Tibial artery (tissue), 4 donors: Measurements from ENCODE around the gene EEPD1.
"Not testable (repeated sequence)": the region's sequence is repeated elsewhere in the genome, so short reads cannot be mapped to it uniquely, and the experiment has no call there.

Experiments used
- DNase-seq, 2 donors: peaks; one replicate each; pipeline ENCODE4 v3.0.0-alpha.2; 2019
- H3K27ac ChIP-seq, 2 donors: fragments of 200-600 bp; sonication (generic) in 1 of 2; 1 replicate in 1 of 2; 2 replicates in 1 of 2; pipeline ENCODE4 v1.5.1; 2018 to 2019; ENCODE audit warnings: mild to moderate bottlenecking in 1 of 2
- H3K27me3 ChIP-seq, 2 donors: fragments of 200-600 bp; sonication (generic) in 1 of 2; one replicate each; pipeline versions ENCODE4 v1.5.1 to v1.6.0; 2016 to 2019
- H3K36me3 ChIP-seq, 3 donors: fragments of 200-600 bp; sonication (generic) in 2 of 3; one replicate each; pipeline ENCODE4 v1.5.1; 2016 to 2019; ENCODE audit warnings: mild to moderate bottlenecking in 2 of 3
- H3K4me1 ChIP-seq, 4 donors: fragments of 200-600 bp; sonication (generic) in 2 of 4; 1 replicate in 3 of 4; 2 replicates in 1 of 4; pipeline ENCODE4 v1.5.1; 2016 to 2019
- H3K4me3 ChIP-seq, 2 donors: fragments of 200-600 bp; sonication (generic) in 1 of 2; 1 replicate in 1 of 2; 2 replicates in 1 of 2; pipeline ENCODE4 v1.5.1; 2018 to 2019; ENCODE audit warnings: mild to moderate bottlenecking in 2 of 2
- H3K9me3 ChIP-seq, 3 donors: fragments of 200-600 bp; sonication (generic) in 1 of 3; one replicate each; pipeline ENCODE4 v1.5.1; 2016 to 2019
- intact Hi-C: fragments of 100-400 bp; cut with DNase I; formaldehyde crosslinking; loops from one replicate; pipeline ENCODE4 v1.15.0; 2023; ENCODE audit warnings: low total_unique reads
- TF ChIP-seq, protein P1 (sequence below), 2 experiments: fragments of 200-600 bp in 1 of 2; fragments of 450-650 bp in 1 of 2; IDR thresholded peaks; one replicate each; pipeline ENCODE4 v1.5.1; 2017 to 2019; ENCODE audit warnings: antibody characterized with exemption in 2 of 2, mild to moderate bottlenecking in 1 of 2, moderate library complexity in 1 of 2

EEPD1 gene

DNA sequence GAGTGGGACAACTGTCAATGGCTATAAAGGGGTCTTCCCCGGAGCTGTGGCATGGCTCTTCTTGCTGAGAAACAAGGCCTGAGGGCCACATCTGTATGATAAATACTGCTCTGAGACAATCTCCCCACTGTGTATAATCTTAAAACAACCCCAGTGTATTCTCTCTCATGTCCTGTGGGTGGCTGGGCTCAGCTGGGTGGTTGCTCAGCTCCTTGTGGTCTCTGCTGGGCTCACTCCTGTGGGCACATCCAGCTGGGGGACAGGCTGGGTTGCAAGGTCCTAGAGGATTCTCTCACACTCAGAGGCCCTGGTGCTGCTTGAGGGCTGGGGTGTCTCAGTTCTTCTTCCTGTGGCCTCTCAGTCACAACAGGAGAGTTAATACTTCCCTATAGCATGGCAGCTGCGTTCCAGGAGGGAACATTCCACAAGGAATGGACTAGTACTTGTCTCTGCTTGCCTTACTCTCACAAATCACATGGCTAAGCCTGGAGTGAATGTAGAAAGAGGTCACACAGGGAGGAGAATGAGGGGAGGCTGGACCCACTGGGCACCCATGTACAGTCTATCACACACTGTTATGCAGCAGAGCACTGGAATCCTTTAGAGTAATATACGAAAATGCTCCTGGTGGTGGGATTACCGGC, 4.5 kb upstream of the EEPD1 start:
- intact Hi-C loops, result loop anchor here (10.0 kb wide), 1 partner anchor 444 kb away; no protein-coding TSS in a partner anchor
- Histone ChIP-seq H3K9me3 (peaks cover 0 to 7% (median 7%) of the 10 kb centered on the region in 3 donors), H3K27ac (no peak overlapping the region), H3K27me3 (no peaks in the 10 kb centered on the region), H3K4me3 (no peak overlapping the region), H3K36me3 (no peaks in the 10 kb centered on the region), H3K4me1 (peaks cover 0 to 3% (median 3%) of the 10 kb centered on the region in 4 donors)
- DNase-seq, result no peak
- TF ChIP-seq, protein P1, sequence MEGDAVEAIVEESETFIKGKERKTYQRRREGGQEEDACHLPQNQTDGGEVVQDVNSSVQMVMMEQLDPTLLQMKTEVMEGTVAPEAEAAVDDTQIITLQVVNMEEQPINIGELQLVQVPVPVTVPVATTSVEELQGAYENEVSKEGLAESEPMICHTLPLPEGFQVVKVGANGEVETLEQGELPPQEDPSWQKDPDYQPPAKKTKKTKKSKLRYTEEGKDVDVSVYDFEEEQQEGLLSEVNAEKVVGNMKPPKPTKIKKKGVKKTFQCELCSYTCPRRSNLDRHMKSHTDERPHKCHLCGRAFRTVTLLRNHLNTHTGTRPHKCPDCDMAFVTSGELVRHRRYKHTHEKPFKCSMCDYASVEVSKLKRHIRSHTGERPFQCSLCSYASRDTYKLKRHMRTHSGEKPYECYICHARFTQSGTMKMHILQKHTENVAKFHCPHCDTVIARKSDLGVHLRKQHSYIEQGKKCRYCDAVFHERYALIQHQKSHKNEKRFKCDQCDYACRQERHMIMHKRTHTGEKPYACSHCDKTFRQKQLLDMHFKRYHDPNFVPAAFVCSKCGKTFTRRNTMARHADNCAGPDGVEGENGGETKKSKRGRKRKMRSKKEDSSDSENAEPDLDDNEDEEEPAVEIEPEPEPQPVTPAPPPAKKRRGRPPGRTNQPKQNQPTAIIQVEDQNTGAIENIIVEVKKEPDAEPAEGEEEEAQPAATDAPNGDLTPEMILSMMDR (IDR thresholded peaks at IDR 0.05), result no peak

DNA sequence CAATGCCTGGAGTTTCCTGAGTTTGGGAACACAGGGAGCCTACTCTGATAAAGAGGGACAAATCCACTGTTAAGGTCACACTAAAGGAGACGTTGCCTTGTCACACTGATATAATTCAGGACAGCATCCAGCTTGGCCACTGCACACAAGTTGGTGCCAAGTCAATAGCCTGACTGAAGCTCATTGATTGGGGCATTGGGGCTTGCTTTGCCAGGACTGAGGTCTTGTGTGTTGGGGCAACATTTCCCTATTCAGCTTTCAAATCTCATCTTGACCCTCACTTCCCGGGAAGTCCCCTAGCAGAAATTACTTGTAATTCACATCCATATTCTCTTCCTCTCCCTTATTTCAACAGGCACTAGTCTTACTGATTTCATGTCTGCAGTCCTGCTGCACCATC, 3.8 kb upstream of the EEPD1 start:
- not testable (repeated sequence) for H3K4me3 ChIP-seq, H3K36me3 ChIP-seq, H3K27me3 ChIP-seq, H3K27ac ChIP-seq, H3K4me1 ChIP-seq, DNase-seq, H3K9me3 ChIP-seq
- intact Hi-C loops, result loop anchor here (10.0 kb wide), 1 partner anchor 444 kb away; no protein-coding TSS in a partner anchor

DNA sequence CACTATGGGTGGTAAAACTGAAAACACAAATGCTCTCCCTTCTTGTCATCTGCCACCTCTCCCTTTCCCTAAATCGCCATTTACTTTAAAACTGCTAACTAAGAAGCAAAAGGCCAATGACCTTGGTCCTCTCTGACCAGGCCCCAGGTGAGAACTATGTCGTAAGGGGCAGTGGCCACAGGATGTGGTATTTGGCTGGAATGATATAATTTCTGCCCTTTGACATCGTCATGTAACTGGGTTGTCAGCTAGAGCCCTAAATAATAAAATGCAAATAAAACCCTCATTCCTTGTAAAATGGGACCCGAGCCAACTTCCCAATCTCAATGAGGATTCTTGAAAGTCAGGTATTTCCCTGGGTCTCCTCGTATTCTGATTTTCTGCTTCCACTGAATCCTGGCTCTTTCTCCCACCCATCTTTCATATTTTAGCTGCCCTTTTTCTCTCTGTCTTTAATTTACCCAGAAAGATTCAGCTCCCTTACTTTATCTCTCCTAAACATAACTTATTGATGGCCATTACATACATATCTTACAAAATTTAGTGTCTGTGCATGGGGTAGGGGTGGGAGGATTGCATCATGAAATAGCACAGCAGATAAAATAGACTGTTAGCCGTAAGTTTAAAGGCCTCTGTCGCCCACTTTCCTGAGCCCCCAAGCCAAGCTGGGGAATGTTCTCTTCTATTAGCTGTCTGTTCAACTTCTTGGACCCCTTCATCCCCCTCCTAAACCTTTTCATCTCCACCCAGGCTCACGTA, 3.2 kb upstream of the EEPD1 start:
- H3K36me3 ChIP-seq, result no peaks in the 10 kb centered on the region
- intact Hi-C loops, result loop anchor here (10.0 kb wide), 3 partner anchors 135 to 445 kb away; no protein-coding TSS in a partner anchor
- H3K27ac ChIP-seq, result no peak overlapping the region
- H3K27me3 ChIP-seq, result no peaks in the 10 kb centered on the region
- H3K4me3 ChIP-seq, result no peak overlapping the region
- TF ChIP-seq, protein P1 (IDR thresholded peaks at IDR 0.05), result no peak
- H3K4me1 ChIP-seq, result peaks cover 4 to 16% (median 13%) of the 10 kb centered on the region in 4 donors
- DNase-seq, result no peak
- H3K9me3 ChIP-seq, result peaks cover 0 to 7% (median 7%) of the 10 kb centered on the region in 3 donors

DNA sequence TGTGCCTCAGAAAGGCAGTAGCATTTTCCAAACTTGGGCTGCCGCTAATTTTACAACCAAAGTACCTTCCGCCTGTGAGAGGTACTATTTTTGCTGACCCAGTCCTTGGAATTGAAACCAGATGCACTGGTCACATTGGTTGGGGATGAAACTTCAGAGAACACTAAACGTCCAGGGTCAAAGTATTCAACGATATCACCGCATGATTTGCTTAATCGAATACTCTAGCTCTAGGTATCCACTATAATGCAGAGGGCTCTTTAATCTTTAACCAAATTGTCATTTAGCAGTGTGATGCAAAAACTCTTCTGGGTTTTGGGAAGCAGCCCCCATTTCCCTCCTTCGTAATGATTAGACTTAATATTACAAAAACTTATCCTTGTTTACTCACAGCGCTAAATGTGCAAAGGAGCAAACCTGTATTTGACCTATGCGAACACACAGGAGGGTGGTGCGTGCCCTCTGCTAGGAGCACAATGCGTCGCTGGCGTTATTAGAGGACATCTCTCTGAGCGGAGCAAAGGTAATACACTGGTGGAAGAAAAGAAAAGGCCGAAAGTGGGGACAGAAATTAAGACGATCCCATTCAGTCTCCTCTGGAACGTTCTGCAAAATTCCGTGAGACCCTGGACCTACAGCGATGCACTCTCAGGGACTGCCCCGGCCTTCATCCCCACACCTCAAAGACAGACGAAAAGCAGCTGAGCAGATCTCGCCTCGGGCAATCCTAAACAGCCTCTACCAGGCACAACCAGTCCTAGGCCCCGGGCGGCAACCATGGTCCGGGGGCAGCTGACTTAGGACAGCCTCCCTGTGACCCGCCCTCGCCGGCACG, 916 bp upstream of the EEPD1 start:
- peaks cover 0 to 7% (median 7%) of the 10 kb centered on the region in 3 donors for H3K9me3 ChIP-seq
- H3K4me1 ChIP-seq, result peaks cover 4 to 39% (median 33%) of the 10 kb centered on the region in 4 donors
- peak overlapping the region; percentile 46 to 65 for H3K4me3 ChIP-seq
- H3K27ac ChIP-seq, result peak overlapping the region; percentile 71 to 87
- TF ChIP-seq, protein P1 (IDR thresholded peaks at IDR 0.05), result no peak
- H3K36me3 ChIP-seq, result no peaks in the 10 kb centered on the region
- intact Hi-C loops, result loop anchor here (10.0 kb wide), 2 partner anchors 133 to 167 kb away; no protein-coding TSS in a partner anchor
- no peaks in the 10 kb centered on the region for H3K27me3 ChIP-seq
- no peak for DNase-seq

DNA sequence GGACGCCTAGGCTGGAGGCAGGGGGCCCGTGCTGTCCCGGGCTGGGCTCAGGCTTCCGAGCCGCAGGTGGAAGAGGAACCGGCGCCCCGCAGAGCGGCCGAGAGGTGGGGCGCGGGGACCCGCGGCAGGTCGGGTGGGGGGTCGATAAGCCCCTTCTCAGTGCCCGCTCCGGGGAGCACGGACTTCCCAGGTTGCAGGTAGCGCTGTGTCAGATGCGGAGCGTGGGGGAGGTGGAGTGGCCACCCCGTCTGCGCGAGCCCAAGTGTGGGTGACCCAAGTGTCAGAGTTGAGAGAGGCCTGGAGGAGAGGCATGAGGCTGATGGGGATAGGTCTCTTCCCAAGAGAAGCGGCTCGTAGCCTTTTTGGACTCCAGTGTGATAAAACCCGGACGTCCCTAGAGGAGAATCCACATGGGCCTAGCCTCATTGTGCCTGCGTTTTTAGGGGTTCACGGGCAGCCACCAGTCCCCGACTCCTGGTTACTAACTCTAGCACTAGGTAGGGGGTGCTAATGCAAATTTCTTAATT, 580 bp downstream of the EEPD1 start:
- Histone ChIP-seq H3K27ac (peak overlapping the region; percentile 84 to 87), H3K4me1 (peaks cover 4 to 54% (median 46%) of the 10 kb centered on the region in 4 donors), H3K27me3 (no peaks in the 10 kb centered on the region), H3K36me3 (no peaks in the 10 kb centered on the region), H3K4me3 (peak overlapping the region; percentile 65 to 84), H3K9me3 (peaks cover 0 to 3% (median 2%) of the 10 kb centered on the region in 3 donors)
- TF ChIP-seq, protein P1 (IDR thresholded peaks at IDR 0.05), result no peak
- peak; percentile 38 to 75 for DNase-seq
- intact Hi-C loops, result loop anchor here (10.0 kb wide), 2 partner anchors 131 to 169 kb away; no protein-coding TSS in a partner anchor
